Measurements from ENCODE around the gene MED13L. TPM values are rescaled to one million over a fixed set of nuclear protein-coding genes. Genes with fewer than 3 reads are reported as not detected.

The MED13L gene
- 16.6 and 33.6 TPM in 2 replicates for total RNA-seq

GRCh38 chr12:116277467-116278278, at the start of gene MED13L:
TSS of gene MED13L (minus strand) at chr12:116277693. CDS start at chr12:116277131, 562 bp downstream.

Measured in airway epithelial cell (primary cell).